ENCODE results near the gene MORN5.

MORN5 gene

DNA sequence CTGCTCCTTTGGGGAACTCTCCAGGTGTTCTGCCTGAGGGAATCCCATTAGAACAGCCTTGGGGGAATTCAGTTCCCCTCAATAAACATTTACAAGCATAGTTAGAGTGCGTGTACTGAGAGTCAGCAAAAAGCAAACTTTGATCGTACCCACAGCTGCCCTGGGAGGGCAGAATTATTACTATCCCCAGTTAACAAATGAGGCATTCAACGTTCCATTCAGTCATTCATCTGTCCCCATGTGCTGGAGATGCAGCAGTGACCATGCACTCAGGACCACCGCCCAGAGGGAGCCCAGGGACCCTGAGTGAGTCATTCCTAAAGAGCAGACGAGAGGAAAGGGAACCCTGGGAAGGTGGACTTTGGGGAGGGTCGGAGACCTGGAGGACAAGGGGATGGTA lies 47.5 kb upstream of the MORN5 start:
- Histone ChIP-seq H3K27me3 (ENCODE audit: insufficient read depth, low read length, poor library complexity, severe bottlenecking) (no peaks in the 10 kb centered on the region), H3K79me2 (ENCODE audit: insufficient read depth, low read length) (no peaks in the 10 kb centered on the region), H3F3A (ENCODE audit: low read depth) (no peaks in the 10 kb centered on the region), H3K9me3 (ENCODE audit: insufficient read depth, low read depth, low read length) (no peaks in the 10 kb centered on the region), H3K4me3 (ENCODE audit: low read length, poor library complexity, severe bottlenecking) (no peak overlapping the region), H3K36me3 (ENCODE audit: insufficient read depth, low read length) (no peaks in the 10 kb centered on the region), H4K20me1 (ENCODE audit: insufficient read depth, low read length, poor library complexity, severe bottlenecking) (no peaks in the 10 kb centered on the region), H3K9ac (ENCODE audit: low read depth, low read length, poor library complexity, severe bottlenecking) (no peak overlapping the region), H3K4me1 (ENCODE audit: insufficient read depth, low read length, poor library complexity, severe bottlenecking) (no peaks in the 10 kb centered on the region), H3K9me2 (replicated peaks; ENCODE audit: low read depth, low read length) (no peaks in the 10 kb centered on the region), H3K4me2 (ENCODE audit: low read depth, low read length, poor library complexity, severe bottlenecking) (no peak overlapping the region), H2AFZ (ENCODE audit: low read length) (no peak overlapping the region)
- no peak for TF ChIP-seq EZH2phosphoT487 (IDR thresholded peaks at IDR 0.05; ENCODE audit: borderline replicate concordance)
- TF ChIP-seq, protein P1, sequence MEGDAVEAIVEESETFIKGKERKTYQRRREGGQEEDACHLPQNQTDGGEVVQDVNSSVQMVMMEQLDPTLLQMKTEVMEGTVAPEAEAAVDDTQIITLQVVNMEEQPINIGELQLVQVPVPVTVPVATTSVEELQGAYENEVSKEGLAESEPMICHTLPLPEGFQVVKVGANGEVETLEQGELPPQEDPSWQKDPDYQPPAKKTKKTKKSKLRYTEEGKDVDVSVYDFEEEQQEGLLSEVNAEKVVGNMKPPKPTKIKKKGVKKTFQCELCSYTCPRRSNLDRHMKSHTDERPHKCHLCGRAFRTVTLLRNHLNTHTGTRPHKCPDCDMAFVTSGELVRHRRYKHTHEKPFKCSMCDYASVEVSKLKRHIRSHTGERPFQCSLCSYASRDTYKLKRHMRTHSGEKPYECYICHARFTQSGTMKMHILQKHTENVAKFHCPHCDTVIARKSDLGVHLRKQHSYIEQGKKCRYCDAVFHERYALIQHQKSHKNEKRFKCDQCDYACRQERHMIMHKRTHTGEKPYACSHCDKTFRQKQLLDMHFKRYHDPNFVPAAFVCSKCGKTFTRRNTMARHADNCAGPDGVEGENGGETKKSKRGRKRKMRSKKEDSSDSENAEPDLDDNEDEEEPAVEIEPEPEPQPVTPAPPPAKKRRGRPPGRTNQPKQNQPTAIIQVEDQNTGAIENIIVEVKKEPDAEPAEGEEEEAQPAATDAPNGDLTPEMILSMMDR (conservative IDR thresholded peaks at IDR 0.05; ENCODE audit: low read length) = no peak

DNA sequence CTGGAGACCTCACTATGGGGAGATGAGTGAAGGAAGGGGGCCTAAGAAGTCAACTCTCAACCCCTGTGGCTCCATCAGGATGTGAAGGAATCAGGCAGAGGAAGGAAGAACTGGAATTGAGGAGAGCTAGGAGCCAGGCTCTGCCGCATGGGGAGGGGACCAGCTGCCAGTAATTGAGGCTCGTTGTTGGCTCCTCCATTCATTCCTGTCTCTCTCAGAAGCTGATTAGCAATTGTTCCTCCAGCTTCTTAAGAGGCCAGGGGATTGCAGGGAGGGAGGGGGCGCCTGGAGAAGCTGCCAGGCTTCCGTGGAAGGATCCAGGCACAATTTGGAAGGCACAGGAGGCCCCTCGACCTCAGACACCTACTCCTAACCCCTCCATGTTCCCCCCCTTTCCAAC lies 46.1 kb upstream of the MORN5 start:
- H3K79me2 ChIP-seq (ENCODE audit: insufficient read depth, low read length) = no peaks in the 10 kb centered on the region
- no peaks in the 10 kb centered on the region for H3F3A ChIP-seq (ENCODE audit: low read depth)
- no peaks in the 10 kb centered on the region for H3K27me3 ChIP-seq (ENCODE audit: insufficient read depth, low read length, poor library complexity, severe bottlenecking)
- no peak overlapping the region for H3K4me3 ChIP-seq (ENCODE audit: low read length, poor library complexity, severe bottlenecking)
- H3K9me3 ChIP-seq (ENCODE audit: insufficient read depth, low read depth, low read length) = no peaks in the 10 kb centered on the region
- H4K20me1 ChIP-seq (ENCODE audit: insufficient read depth, low read length, poor library complexity, severe bottlenecking) = no peaks in the 10 kb centered on the region
- H3K9me2 ChIP-seq (replicated peaks; ENCODE audit: low read depth, low read length) = no peaks in the 10 kb centered on the region
- TF ChIP-seq, protein P1 (conservative IDR thresholded peaks at IDR 0.05; ENCODE audit: low read length) = no peak
- TF ChIP-seq EZH2phosphoT487 (IDR thresholded peaks at IDR 0.05; ENCODE audit: borderline replicate concordance) = no peak
- no peaks in the 10 kb centered on the region for H3K4me1 ChIP-seq (ENCODE audit: insufficient read depth, low read length, poor library complexity, severe bottlenecking)
- no peak overlapping the region for H3K9ac ChIP-seq (ENCODE audit: low read depth, low read length, poor library complexity, severe bottlenecking)
- no peaks in the 10 kb centered on the region for H3K36me3 ChIP-seq (ENCODE audit: insufficient read depth, low read length)
- no peak overlapping the region for H2AFZ ChIP-seq (ENCODE audit: low read length)
- H3K4me2 ChIP-seq (ENCODE audit: low read depth, low read length, poor library complexity, severe bottlenecking) = no peak overlapping the region

DNA sequence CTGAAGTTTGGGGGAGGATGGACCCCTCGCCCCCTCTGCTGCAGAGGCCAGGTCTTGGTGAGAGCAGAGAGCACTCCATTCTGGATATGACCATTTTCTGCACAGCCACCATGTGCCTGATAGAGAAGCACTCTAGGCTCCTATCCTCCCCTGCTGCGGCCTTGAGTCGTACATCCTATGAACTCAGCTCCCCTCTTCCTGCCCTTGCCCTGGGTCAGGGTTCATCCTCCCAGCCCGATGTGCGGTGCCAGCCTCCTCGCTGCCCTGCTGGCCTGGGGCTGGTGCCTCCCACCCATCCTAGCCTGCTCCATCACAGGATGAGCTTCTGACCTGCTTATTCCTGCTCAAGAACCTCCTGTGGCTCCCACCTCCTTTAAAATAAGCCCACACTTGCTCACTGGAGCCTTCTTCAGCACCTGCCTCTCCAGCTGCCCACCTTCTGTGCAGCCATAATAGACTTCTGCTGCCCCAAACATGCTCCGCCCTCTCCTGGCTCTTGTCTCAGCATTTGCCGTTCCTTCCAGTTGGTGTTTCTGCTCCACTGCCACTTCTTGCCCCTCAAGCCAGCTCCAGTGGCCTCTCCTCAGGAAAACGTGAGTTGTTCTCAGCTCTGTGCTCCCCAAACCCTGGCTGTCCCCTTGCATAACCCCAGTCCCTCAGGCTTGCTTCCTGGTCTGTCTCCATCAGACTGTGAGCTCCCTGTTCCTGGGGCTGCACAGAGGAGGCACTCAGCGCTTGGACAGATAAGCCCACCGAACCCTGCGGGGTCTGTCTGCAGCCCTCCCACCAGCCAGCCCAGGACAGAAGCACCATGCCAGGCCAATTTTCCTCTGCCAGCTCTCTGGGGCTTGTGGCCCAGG lies 44.3 kb upstream of the MORN5 start:
- no peaks in the 10 kb centered on the region for H3K27me3 ChIP-seq (ENCODE audit: insufficient read depth, low read length, poor library complexity, severe bottlenecking)
- no peaks in the 10 kb centered on the region for H3K9me2 ChIP-seq (replicated peaks; ENCODE audit: low read depth, low read length)
- no peaks in the 10 kb centered on the region for H3K36me3 ChIP-seq (ENCODE audit: insufficient read depth, low read length)
- H3K9ac ChIP-seq (ENCODE audit: low read depth, low read length, poor library complexity, severe bottlenecking) = no peak overlapping the region
- no peak overlapping the region for H3K4me3 ChIP-seq (ENCODE audit: low read length, poor library complexity, severe bottlenecking)
- H3K4me1 ChIP-seq (ENCODE audit: insufficient read depth, low read length, poor library complexity, severe bottlenecking) = no peaks in the 10 kb centered on the region
- no peaks in the 10 kb centered on the region for H3K79me2 ChIP-seq (ENCODE audit: insufficient read depth, low read length)
- H3F3A ChIP-seq (ENCODE audit: low read depth) = no peaks in the 10 kb centered on the region
- no peaks in the 10 kb centered on the region for H3K9me3 ChIP-seq (ENCODE audit: insufficient read depth, low read depth, low read length)
- no peak overlapping the region for H3K4me2 ChIP-seq (ENCODE audit: low read depth, low read length, poor library complexity, severe bottlenecking)
- no peak for TF ChIP-seq EZH2phosphoT487 (IDR thresholded peaks at IDR 0.05; ENCODE audit: borderline replicate concordance)
- TF ChIP-seq, protein P1 (conservative IDR thresholded peaks at IDR 0.05; ENCODE audit: low read length) = no peak
- peak overlapping the region; percentile 56; the same call in 1 of the 2 replicates for H2AFZ ChIP-seq (ENCODE audit: low read length)
- H4K20me1 ChIP-seq (ENCODE audit: insufficient read depth, low read length, poor library complexity, severe bottlenecking) = no peaks in the 10 kb centered on the region

Data from Loucy (cell line).